ENCODE measurements around the gene TMEM178B.

The TMEM178B gene

GRCh38 chr7:141225916-141226618 is 152.2 kb downstream of the TMEM178B start:
- DNase-seq (ENCODE audit: low read depth), result no peak

GRCh38 chr7:141227454-141227853 is 153.6 kb downstream of the TMEM178B start:
- DNase-seq (ENCODE audit: low read depth), result no peak

- no peak for DNase-seq (ENCODE audit: low read depth)
Observed at GRCh38 chr7:141228482-141228881, 154.6 kb downstream of the TMEM178B start.

- no peak for DNase-seq (ENCODE audit: low read depth)
Observed at GRCh38 chr7:141231018-141231792, 157.3 kb downstream of the TMEM178B start.

- DNase-seq (ENCODE audit: low read depth), result no peak
Observed at GRCh38 chr7:141232286-141233051, 158.6 kb downstream of the TMEM178B start.

- DNase-seq (ENCODE audit: low read depth), result no peak
Observed at GRCh38 chr7:141234335-141235105, 160.7 kb downstream of the TMEM178B start.

GRCh38 chr7:141235656-141236055 is 161.8 kb downstream of the TMEM178B start:
- no peak for DNase-seq (ENCODE audit: low read depth)

- no peak for DNase-seq (ENCODE audit: low read depth)
Observed at GRCh38 chr7:141238596-141239243, 164.9 kb downstream of the TMEM178B start.

- no peak for DNase-seq (ENCODE audit: low read depth)
Observed at GRCh38 chr7:141239661-141240060, 165.8 kb downstream of the TMEM178B start.

- no peak for DNase-seq (ENCODE audit: low read depth)
Observed at GRCh38 chr7:141242568-141242967, 168.7 kb downstream of the TMEM178B start.

GRCh38 chr7:141243368-141243767 is 169.5 kb downstream of the TMEM178B start:
- no peak for DNase-seq (ENCODE audit: low read depth)

GRCh38 chr7:141244435-141244834 is 170.6 kb downstream of the TMEM178B start:
- no peak for DNase-seq (ENCODE audit: low read depth)

GRCh38 chr7:141246426-141246825 is 172.6 kb downstream of the TMEM178B start:
- DNase-seq (ENCODE audit: low read depth), result no peak

- DNase-seq (ENCODE audit: low read depth), result no peak
Observed at GRCh38 chr7:141251180-141251579, 177.3 kb downstream of the TMEM178B start.

GRCh38 chr7:141251957-141252356 is 178.1 kb downstream of the TMEM178B start:
- DNase-seq (ENCODE audit: low read depth), result no peak

GRCh38 chr7:141257597-141257996 is 183.7 kb downstream of the TMEM178B start:
- no peak for DNase-seq (ENCODE audit: low read depth)

GRCh38 chr7:141258559-141258958 is 184.7 kb downstream of the TMEM178B start:
- DNase-seq (ENCODE audit: low read depth), result no peak

GRCh38 chr7:141262101-141263090 is 188.5 kb downstream of the TMEM178B start:
- no peak for DNase-seq (ENCODE audit: low read depth)

- DNase-seq (ENCODE audit: low read depth), result no peak
Observed at GRCh38 chr7:141263508-141263907, 189.6 kb downstream of the TMEM178B start.

- DNase-seq (ENCODE audit: low read depth), result no peak
Observed at GRCh38 chr7:141263983-141264382, 190.1 kb downstream of the TMEM178B start.

All from GM04503 (cell line).